Measurements from ENCODE around the gene BEND4.

GRCh38 chr4:42070463-42070862, 82.0 kb downstream of the BEND4 start:
- TF ChIP-seq EZH2phosphoT487 (IDR thresholded peaks at IDR 0.05; ENCODE audit: low read length) (no peak), EZH2 (optimal IDR thresholded peaks at IDR 0.05; ENCODE audit: low read depth, low read length) (no peak)
- TF ChIP-seq, protein P1, sequence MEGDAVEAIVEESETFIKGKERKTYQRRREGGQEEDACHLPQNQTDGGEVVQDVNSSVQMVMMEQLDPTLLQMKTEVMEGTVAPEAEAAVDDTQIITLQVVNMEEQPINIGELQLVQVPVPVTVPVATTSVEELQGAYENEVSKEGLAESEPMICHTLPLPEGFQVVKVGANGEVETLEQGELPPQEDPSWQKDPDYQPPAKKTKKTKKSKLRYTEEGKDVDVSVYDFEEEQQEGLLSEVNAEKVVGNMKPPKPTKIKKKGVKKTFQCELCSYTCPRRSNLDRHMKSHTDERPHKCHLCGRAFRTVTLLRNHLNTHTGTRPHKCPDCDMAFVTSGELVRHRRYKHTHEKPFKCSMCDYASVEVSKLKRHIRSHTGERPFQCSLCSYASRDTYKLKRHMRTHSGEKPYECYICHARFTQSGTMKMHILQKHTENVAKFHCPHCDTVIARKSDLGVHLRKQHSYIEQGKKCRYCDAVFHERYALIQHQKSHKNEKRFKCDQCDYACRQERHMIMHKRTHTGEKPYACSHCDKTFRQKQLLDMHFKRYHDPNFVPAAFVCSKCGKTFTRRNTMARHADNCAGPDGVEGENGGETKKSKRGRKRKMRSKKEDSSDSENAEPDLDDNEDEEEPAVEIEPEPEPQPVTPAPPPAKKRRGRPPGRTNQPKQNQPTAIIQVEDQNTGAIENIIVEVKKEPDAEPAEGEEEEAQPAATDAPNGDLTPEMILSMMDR (IDR thresholded peaks at IDR 0.05; ENCODE audit: low read length), result no peak

All from MM.1S (cell line).